Peyer's patch (tissue), 4 donors: ENCODE results near the gene SLC35A3.

Source experiments
- POLR2A ChIP-seq, 2 donors: fragments of 450-650 bp; IDR thresholded peaks; one replicate each; pipeline ENCODE4 v1.5.1; 2017; ENCODE audit warnings: antibody characterized with exemption in 2 of 2, mild to moderate bottlenecking in 2 of 2, moderate library complexity in 2 of 2
- TF ChIP-seq, protein P1 (sequence below), 6 experiments: fragments of 450-650 bp in 4 of 6; fragments of 200-600 bp in 2 of 6; sonication (generic) in 1 of 6; IDR thresholded peaks; one replicate each; pipeline ENCODE4 v1.5.1; 2017 to 2019; ENCODE audit warnings: antibody characterized with exemption in 6 of 6, mild to moderate bottlenecking in 3 of 6, moderate library complexity in 1 of 6

DNA sequence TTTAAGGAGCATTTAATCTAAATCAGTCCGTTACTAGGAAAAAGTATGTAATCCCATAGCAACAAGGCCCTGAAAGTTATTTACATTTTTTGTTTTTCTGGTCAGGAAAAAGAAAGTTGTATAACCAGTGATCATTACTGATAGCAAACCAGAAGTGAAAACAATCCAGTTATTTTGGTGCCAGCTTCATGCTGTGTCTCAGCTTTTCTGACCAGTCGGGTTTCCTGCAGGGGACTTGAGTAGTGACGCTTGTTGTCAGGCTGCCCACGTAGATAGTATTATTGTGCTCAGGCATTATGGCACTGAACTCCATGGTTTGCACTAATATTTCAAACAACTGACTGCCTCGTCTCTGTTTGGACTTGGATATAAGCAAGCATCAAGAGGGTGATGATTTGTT, 107.7 kb downstream of the SLC35A3 start:
- TF ChIP-seq, protein P1, sequence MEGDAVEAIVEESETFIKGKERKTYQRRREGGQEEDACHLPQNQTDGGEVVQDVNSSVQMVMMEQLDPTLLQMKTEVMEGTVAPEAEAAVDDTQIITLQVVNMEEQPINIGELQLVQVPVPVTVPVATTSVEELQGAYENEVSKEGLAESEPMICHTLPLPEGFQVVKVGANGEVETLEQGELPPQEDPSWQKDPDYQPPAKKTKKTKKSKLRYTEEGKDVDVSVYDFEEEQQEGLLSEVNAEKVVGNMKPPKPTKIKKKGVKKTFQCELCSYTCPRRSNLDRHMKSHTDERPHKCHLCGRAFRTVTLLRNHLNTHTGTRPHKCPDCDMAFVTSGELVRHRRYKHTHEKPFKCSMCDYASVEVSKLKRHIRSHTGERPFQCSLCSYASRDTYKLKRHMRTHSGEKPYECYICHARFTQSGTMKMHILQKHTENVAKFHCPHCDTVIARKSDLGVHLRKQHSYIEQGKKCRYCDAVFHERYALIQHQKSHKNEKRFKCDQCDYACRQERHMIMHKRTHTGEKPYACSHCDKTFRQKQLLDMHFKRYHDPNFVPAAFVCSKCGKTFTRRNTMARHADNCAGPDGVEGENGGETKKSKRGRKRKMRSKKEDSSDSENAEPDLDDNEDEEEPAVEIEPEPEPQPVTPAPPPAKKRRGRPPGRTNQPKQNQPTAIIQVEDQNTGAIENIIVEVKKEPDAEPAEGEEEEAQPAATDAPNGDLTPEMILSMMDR (IDR thresholded peaks at IDR 0.05): no peak
- no peak for TF ChIP-seq POLR2A (IDR thresholded peaks at IDR 0.05)
